ENCODE data around the gene ENTPD6.
"Not testable (repeated sequence)": the region's sequence is repeated elsewhere in the genome, so short reads cannot be mapped to it uniquely, and the experiment has no call there.

ENTPD6 gene

GRCh38 chr20:25239387-25240370 lies 44.2 kb downstream of the ENTPD6 start:
- ChIA-PET CTCF (no interaction called here), POLR2A (interaction anchor here (1.3 kb wide), 1 partner anchor 8 kb away, joined by 4 read pairs; the partner anchor contains the start of gene PYGB)
- TF ChIP-seq MZF1 (tag by site-specific recombination; IDR thresholded peaks at IDR 0.05; ENCODE audit: borderline replicate concordance): no peak
- peak; percentile 18; the same call in 1 of the 2 replicates for TF ChIP-seq ZFHX2 (tag by site-specific recombination; conservative IDR thresholded peaks at IDR 0.05)
- TF ChIP-seq EGR2 (tag by site-specific recombination; IDR thresholded peaks at IDR 0.05; ENCODE audit: low read depth): 0 out of 2 replicates have a peak, but pooled peaks have one; percentile 19
- no peaks in the 10 kb centered on the region for H3K36me3 ChIP-seq (ENCODE audit: control insufficient read depth in 2 of 2, insufficient read depth in 1 of 2, low read length in 2 of 2)
- no peak overlapping the region for H3K27ac ChIP-seq (ENCODE audit: extremely low read depth, low read depth, low read length)
- H3K4me1 ChIP-seq (ENCODE audit: control insufficient read depth, insufficient read depth, low read length): peaks cover 6% of the 10 kb centered on the region
- H3K4me3 ChIP-seq (ENCODE audit: low read depth, low read length): no peak overlapping the region
- H3K9me3 ChIP-seq (ENCODE audit: control insufficient read depth, insufficient read depth, low read depth, low read length): no peaks in the 10 kb centered on the region

- H3K27ac ChIP-seq (ENCODE audit: extremely low read depth, low read depth, low read length); H3K36me3 ChIP-seq (ENCODE audit: control insufficient read depth in 2 of 2, insufficient read depth in 1 of 2, low read length in 2 of 2); POLR2A ChIA-PET; H3K4me1 ChIP-seq (ENCODE audit: control insufficient read depth, insufficient read depth, low read length); H3K9me3 ChIP-seq (ENCODE audit: control insufficient read depth, insufficient read depth, low read depth, low read length); CTCF ChIA-PET; H3K4me3 ChIP-seq (ENCODE audit: low read depth, low read length): not testable (repeated sequence)
These were observed 45.5 kb downstream of the ENTPD6 start for GRCh38 chr20:25240851-25241658.

GRCh38 chr20:25241659-25241955 lies 46.1 kb downstream of the ENTPD6 start:
- H3K9me3 ChIP-seq (ENCODE audit: control insufficient read depth, insufficient read depth, low read depth, low read length); POLR2A ChIA-PET; H3K27ac ChIP-seq (ENCODE audit: extremely low read depth, low read depth, low read length); H3K4me1 ChIP-seq (ENCODE audit: control insufficient read depth, insufficient read depth, low read length); H3K36me3 ChIP-seq (ENCODE audit: control insufficient read depth in 2 of 2, insufficient read depth in 1 of 2, low read length in 2 of 2); CTCF ChIA-PET; H3K4me3 ChIP-seq (ENCODE audit: low read depth, low read length): not testable (repeated sequence)

- ChIA-PET POLR2A (no interaction called here), CTCF (no interaction called here)
- Histone ChIP-seq H3K27ac (ENCODE audit: extremely low read depth, low read depth, low read length) (no peak overlapping the region), H3K4me1 (ENCODE audit: control insufficient read depth, insufficient read depth, low read length) (peaks cover 4% of the 10 kb centered on the region), H3K4me3 (ENCODE audit: low read depth, low read length) (no peak overlapping the region), H3K36me3 (ENCODE audit: control insufficient read depth in 2 of 2, insufficient read depth in 1 of 2, low read length in 2 of 2) (no peaks in the 10 kb centered on the region), H3K9me3 (ENCODE audit: control insufficient read depth, insufficient read depth, low read depth, low read length) (no peaks in the 10 kb centered on the region)
- TF ChIP-seq ZNF843 (tag by site-specific recombination; IDR thresholded peaks at IDR 0.05) (no peak), ZNF26 (tag by site-specific recombination; IDR thresholded peaks at IDR 0.05) (no peak), ZNF560 (tag by site-specific recombination; IDR thresholded peaks at IDR 0.05; ENCODE audit: borderline replicate concordance) (no peak), ZBTB20 (tag by site-specific recombination; IDR thresholded peaks at IDR 0.05) (no peak), KLF7 (tag by site-specific recombination; IDR thresholded peaks at IDR 0.05; ENCODE audit: borderline replicate concordance) (no peak), ZNF341 (tag by site-specific recombination; IDR thresholded peaks at IDR 0.05; ENCODE audit: low read depth) (no peak), GLI4 (tag by site-specific recombination; IDR thresholded peaks at IDR 0.05) (no peak), ZBTB6 (tag by site-specific recombination; IDR thresholded peaks at IDR 0.05) (no peak), INSM2 (tag by site-specific recombination; IDR thresholded peaks at IDR 0.05) (no peak), YY2 (tag by site-specific recombination; IDR thresholded peaks at IDR 0.05) (no peak), ZNF623 (tag by site-specific recombination; IDR thresholded peaks at IDR 0.05) (no peak), ZNF426 (tag by site-specific recombination; IDR thresholded peaks at IDR 0.05) (no peak), GLIS1 (tag by site-specific recombination; IDR thresholded peaks at IDR 0.05) (no peak), PATZ1 (tag by site-specific recombination; IDR thresholded peaks at IDR 0.05) (no peak), ZNF202 (tag by site-specific recombination; IDR thresholded peaks at IDR 0.05; ENCODE audit: borderline replicate concordance) (no peak)
These were observed 46.7 kb downstream of the ENTPD6 start for GRCh38 chr20:25242231-25242630.

All from HEK293 (cell line).